Measurements from ENCODE around the gene TEKTIP1.

The TEKTIP1 gene

GRCh38 chr19:3538258-3538929 is 580 bp upstream of the TEKTIP1 start:
- DNase-seq: no peak

GRCh38 chr19:3539756-3540118 is 763 bp downstream of the TEKTIP1 start:
- no peak for DNase-seq

GRCh38 chr19:3543150-3544057 is 4.4 kb downstream of the TEKTIP1 start:
- no peak for DNase-seq

- no peak for DNase-seq
These were observed 5.0 kb downstream of the TEKTIP1 start for GRCh38 chr19:3544058-3544376.

DNA sequence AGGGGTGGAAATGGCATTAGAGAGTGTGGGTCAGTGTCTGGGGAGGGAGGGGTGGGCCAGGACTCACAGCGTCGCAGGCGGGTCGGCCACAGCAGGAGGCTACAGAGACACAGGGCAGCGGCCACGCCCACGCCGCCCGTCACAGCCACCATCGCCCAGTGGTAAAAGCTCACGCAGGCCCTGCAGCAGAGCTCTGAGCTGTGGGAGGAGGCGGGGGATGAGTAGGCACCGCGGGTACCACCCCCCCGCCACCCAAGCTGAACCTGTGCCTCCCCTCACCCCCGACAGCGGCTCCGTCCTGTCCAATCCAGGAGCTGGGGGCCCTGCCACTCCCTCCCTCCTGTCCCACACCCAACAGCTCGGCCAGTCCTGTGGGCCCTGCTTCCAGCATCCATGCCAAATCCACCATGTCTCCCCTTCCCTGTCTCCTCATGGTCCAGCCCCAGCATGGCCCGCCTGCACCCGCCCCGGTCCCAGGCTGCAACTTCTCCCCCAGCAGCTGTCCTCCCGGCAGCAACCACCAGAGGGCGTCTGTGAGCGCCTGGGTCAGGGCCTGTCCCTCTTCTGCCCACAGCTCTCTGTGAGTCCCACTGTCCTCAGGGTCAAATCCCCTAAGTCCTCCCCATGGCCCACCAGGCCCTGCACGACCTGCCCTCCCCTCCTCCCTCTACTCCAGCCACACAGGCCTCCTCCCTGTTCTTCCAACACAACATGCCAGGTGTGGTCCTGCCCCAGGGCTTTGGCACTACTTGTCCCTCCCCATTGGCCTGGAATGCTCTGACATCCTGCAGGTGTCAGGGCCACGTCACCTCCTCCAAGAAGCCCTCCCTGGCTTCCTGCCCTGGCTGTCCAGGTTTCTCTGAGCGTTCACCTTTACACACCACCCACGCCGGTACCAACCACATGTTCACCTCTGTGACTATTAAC is 6.0 kb downstream of the TEKTIP1 start:
- DNase-seq: no peak

GRCh38 chr19:3545669-3546034 is 6.7 kb downstream of the TEKTIP1 start:
- no peak for DNase-seq

- DNase-seq: no peak
These were observed 7.1 kb downstream of the TEKTIP1 start for GRCh38 chr19:3546119-3546518.

DNA sequence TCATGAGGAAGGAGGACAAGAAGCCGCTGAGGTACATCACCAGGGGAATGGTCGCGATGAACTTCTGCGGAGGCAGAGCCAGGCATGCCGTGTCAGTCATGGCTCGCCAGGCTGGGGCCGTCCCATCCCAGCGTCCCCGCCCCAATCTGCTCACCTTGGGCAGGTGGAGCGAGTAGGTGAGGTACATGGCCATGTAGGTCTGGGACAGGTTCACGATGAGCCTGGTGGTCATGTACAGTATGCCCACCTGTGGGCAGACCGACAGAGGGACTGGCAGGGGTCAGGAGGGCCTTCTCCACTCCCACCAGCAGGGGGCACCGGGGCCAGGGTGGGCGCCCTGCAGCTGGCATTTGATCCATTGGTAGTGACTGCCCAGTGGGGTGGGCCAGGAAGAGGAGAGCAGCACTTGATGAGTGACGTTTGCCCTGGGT is 8.3 kb downstream of the TEKTIP1 start:
- DNase-seq: no peak

DNA sequence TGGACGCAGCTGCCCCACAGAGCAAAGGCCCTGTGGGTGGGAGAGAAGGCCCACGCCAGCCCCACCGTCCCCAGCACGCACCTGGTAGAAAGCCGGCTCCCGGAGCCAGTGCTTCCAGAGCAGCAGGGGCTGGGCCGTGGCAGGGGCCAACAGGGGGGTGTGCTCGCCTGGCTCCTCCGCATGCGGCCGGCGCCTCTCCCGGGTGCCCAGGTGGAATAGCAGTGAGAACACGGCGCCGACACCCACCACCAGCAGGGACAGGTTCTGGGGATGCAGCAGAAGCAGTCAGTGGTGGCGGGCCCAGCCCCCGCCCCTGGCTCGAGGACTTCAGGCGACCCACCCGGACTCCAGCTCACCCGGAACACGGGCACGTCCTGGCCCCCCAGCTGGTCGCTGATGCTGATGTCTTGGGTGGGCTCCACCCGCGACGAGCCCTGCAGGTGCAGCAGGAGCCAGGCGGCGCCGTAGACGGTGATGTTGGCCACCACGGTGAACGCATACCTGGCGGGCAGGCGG is 8.9 kb downstream of the TEKTIP1 start:
- DNase-seq: no peak

- DNase-seq: no peak
These were observed 9.6 kb downstream of the TEKTIP1 start for GRCh38 chr19:3548606-3549005.

GRCh38 chr19:3549816-3550215 is 10.8 kb downstream of the TEKTIP1 start:
- no peak for DNase-seq

GRCh38 chr19:3550947-3551791 is 12.2 kb downstream of the TEKTIP1 start:
- no peak for DNase-seq

DNA sequence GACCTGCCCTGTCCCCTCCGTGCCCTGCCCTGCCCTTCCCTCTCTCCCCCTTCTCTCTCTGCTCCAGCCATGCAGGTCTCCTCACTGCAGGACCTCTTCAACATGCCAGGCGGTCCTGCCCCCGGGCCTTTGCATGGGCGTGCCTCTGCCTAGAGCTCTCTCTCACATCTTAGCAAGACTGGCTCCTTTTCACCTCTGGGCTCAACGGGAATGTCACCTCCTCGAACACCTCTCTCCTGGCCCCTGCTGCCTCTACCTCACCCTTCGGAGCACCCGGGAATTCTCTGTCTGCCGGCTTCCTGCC is 12.8 kb downstream of the TEKTIP1 start:
- no peak for DNase-seq

DNA sequence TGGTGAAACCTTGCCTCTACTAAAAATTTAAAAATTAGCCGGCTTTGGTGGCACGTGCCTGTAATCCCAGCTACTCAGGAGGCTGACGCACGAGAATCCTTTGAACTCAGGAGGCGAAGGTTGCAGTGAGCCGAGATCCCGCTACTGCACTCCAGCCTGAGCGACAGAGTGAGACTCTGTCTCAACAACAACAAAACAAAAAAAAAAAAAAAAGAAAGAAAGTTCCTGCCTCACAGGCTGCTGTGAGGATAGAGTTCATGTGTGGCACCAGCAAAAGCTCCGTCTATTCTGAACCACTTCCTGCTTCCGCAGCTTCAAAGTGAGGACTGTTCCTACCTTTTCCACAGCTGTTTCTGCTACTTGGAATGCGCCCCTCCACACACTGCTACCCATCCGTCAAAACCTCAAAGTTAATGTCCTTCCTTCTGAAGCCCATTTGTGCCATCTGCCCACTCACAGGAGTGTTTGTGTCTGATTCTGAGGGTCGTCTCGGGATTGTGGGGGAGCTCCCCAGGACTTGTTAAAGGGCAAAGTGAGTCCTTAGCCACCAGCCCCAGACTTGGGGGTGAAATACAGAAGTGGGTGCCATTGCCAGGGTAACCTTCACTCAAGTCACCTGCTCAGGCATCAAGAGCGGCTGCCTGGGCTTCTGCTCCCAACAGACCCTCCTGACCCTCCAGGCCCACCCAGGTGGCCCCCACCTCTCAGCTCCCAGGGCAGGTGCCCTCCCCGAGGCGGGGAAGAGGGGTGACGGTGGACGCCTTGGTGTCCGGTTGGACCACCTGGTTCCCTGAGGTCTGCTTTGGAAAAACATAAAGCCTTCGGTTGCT is 15.5 kb downstream of the TEKTIP1 start:
- no peak for DNase-seq

- DNase-seq: no peak
These were observed 16.9 kb downstream of the TEKTIP1 start for GRCh38 chr19:3555653-3556422.

DNA sequence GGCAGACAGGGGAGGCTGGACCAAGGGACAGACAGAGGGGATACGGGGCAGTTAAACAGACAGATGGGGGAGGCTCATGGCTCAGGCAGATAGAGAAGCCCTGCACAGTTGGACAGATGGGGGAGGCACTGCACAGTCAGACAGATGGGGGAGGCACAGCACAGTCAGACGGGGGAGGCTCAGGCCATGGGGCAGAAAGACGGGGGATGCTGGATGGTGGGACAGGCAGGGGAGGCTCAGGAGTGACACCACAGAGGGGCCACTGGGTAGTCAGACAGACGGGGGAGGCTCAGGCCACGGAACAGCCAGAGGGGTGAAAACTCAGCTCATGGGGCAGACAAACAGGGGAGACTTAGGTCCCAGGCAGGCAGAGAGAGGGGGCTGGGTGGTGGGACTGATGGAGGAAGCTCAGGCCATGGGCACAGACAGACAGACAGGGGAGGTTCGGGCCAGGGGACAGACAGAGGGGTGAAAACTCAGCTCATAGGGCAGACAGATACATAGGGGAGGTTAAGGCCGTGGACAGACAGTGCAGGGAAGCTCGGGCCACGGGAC is 17.5 kb downstream of the TEKTIP1 start:
- no peak for DNase-seq

DNA sequence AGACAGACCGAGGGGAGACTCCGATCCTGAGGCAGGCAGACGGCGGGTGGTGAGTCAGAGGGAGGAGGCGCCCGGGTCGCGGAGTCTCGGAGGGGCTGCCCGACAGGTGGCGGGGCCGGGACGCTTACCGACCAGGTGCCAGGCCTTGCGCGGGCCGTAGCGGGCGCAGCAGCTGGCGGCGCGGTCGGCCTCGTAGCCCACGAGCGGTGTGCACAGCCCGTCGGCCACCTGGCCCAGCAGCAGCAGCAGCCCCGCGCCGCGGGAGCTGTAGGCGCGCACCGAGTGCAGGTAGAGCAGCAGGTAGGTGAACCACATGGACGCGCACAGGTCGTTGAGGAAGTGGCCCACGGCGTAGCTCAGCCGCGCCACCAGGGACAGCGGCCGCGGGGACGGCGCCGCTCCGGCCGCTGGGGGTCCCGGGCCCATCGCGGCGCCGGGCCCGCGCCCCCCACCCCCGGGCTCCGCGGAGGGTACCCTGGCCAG is 18.0 kb downstream of the TEKTIP1 start:
- DNase-seq: no peak

DNA sequence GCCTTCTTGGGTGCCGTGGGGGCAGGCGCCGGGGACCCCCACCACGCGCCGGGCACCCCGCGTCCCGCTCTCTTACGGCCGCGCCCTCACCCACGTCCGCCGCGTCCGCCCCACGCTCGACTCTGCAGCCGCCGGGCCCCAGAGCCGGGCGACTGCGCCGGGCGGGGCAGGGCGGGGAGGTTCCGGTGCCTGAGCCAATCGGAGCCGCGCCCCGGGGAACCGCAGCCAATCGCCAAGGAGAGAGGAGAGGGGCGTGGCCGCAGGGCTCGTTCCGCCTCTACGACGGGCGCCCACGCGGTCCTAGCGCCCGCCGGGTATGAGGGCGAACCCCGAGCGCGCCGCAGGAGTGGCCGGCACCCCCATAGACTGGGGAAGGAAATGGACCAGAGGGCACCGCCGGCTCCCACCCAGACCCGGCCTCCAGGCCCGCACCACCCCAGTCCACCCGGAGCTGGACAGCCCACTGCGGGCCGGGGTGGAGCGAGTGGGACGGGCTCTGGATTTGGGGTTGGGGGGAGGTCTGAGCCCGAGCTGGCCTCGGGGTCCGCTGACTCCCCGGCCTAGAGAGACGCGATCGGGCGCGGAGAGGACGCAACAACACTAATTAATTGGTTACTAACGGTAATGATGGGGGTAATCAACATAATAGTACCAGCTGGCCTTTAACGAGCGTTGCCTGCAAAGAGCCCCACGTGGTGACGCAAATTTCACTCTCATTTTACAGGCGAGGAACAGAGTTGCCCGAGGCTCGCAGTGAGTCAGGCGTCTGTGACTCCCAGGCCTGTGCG is 18.7 kb downstream of the TEKTIP1 start, which contains the start of gene MFSD12:
TSS of gene MFSD12 (minus strand) at position 126 of the 788 bp plus-strand sequence. CDS start 183 bp downstream, outside the sequence.
- DNase-seq: no peak

Data from cortex of kidney (tissue), 1 donor.